Hepatocyte (in vitro differentiated cells): ENCODE results near the gene DDIT4.

Source experiments
- EZH2 ChIP-seq: fragments of 200-600 bp; sonication (generic); IDR thresholded peaks from 2 replicates; pipeline ENCODE4 v1.6.1; 2016; ENCODE audit warnings: antibody characterized with exemption, mild to moderate bottlenecking, borderline replicate concordance
- TF ChIP-seq, protein P1 (sequence below): fragments of 200-600 bp; sonication (generic); IDR thresholded peaks from 2 replicates; pipeline ENCODE4 v1.5.1; 2016; ENCODE audit warnings: antibody characterized with exemption, mild to moderate bottlenecking; ENCODE audit not compliant: poor library complexity

- TF ChIP-seq, protein P1, sequence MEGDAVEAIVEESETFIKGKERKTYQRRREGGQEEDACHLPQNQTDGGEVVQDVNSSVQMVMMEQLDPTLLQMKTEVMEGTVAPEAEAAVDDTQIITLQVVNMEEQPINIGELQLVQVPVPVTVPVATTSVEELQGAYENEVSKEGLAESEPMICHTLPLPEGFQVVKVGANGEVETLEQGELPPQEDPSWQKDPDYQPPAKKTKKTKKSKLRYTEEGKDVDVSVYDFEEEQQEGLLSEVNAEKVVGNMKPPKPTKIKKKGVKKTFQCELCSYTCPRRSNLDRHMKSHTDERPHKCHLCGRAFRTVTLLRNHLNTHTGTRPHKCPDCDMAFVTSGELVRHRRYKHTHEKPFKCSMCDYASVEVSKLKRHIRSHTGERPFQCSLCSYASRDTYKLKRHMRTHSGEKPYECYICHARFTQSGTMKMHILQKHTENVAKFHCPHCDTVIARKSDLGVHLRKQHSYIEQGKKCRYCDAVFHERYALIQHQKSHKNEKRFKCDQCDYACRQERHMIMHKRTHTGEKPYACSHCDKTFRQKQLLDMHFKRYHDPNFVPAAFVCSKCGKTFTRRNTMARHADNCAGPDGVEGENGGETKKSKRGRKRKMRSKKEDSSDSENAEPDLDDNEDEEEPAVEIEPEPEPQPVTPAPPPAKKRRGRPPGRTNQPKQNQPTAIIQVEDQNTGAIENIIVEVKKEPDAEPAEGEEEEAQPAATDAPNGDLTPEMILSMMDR, result no peak
- TF ChIP-seq EZH2, result no peak
Observed at GRCh38 chr10:72314263-72314662, 40.5 kb downstream of the DDIT4 start.
